H1 (cell line): ENCODE measurements around the gene NRXN3. TPM values are rescaled to one million over a fixed set of nuclear protein-coding genes. Genes with fewer than 3 reads are reported as not detected.

Experiments used
- CTCF ChIA-PET: fragments of 300-600 bp; sonication (Branson Sonifier 250); formaldehyde crosslinking; loops from one replicate; lab custom pipeline; 2021; ENCODE audit not compliant: partially characterized antibody; lab: Charles Lee
- POLR2A ChIA-PET: fragments of 300-600 bp; sonication (Branson Sonifier 250); formaldehyde crosslinking; loops from one replicate; lab custom pipeline; 2021; ENCODE audit warnings: inconsistent platforms; ENCODE audit not compliant: partially characterized antibody; lab: Charles Lee
- DNase-seq, 2 experiments: peaks; one replicate each; pipeline versions ENCODE4 v3.0.0 to v3.0.0-alpha.2; 2010 to 2022; ENCODE audit warnings: low spot score in 2 of 2, low read depth in 1 of 2, mixed read lengths in 1 of 2
- FAIRE-seq: peaks from 2 replicates; lab custom pipeline; 2011; peaks lifted over from hg19 to GRCh38; lab: Jason Lieb, UNC
- H2AFZ ChIP-seq: 2 replicates; pipeline ENCODE4 v1.8.1; 2012; ENCODE audit warnings: low read length, inconsistent platforms
- H2AK5ac ChIP-seq: 2 replicates; pipeline ENCODE4 v1.6.1; 2013; ENCODE audit warnings: low read depth, low read length
- H2BK120ac ChIP-seq: replicated peaks from 2 replicates; pipeline ENCODE3; 2013; ENCODE audit warnings: low read depth, low read length, inconsistent platforms
- H2BK12ac ChIP-seq: 2 replicates; pipeline ENCODE4 v1.6.1; 2013; ENCODE audit warnings: low read depth, low read length
- H2BK15ac ChIP-seq: 2 replicates; pipeline ENCODE4 v1.6.1; 2013; ENCODE audit warnings: low read length
- H2BK20ac ChIP-seq: 2 replicates; pipeline ENCODE4 v1.6.1; 2013; ENCODE audit warnings: low read length
- H2BK5ac ChIP-seq: 2 replicates; pipeline ENCODE4 v1.6.1; 2013; ENCODE audit warnings: low read depth, low read length
- H3K14ac ChIP-seq: 2 replicates; pipeline ENCODE4 v1.6.1; 2013; ENCODE audit warnings: inconsistent platforms; ENCODE audit not compliant: insufficient read length
- H3K18ac ChIP-seq: 2 replicates; pipeline ENCODE4 v1.6.1; 2013; ENCODE audit warnings: low read length; ENCODE audit errors: extremely low read depth
- H3K23ac ChIP-seq: 2 replicates; pipeline ENCODE4 v1.6.1; 2013; ENCODE audit warnings: inconsistent platforms; ENCODE audit not compliant: insufficient read length
- H3K23me2 ChIP-seq: 2 replicates; pipeline ENCODE4 v1.6.1; 2013; ENCODE audit warnings: low read depth, low read length
- H3K27ac ChIP-seq: 2 replicates; pipeline ENCODE4 v1.6.1; 2011; ENCODE audit warnings: low read depth, low read length, inconsistent platforms
- H3K27me3 ChIP-seq, 4 experiments: replicated peaks in 1 of 4; 1 replicate in 1 of 4; 2 replicates in 3 of 4; pipeline versions ENCODE4 v1.6.1 to v1.8.1; 2011 to 2013; ENCODE audit warnings: low read length in 3 of 4, mild to moderate bottlenecking in 3 of 4, inconsistent platforms in 2 of 4, mixed read lengths in 2 of 4, moderate library complexity in 1 of 4; ENCODE audit not compliant: control insufficient read depth in 3 of 4, insufficient read depth in 3 of 4; ENCODE audit errors: extremely low read depth in 1 of 4
- H3K36me3 ChIP-seq, 4 experiments: 2 replicates each; pipeline versions ENCODE4 v1.6.1 to v1.8.1; 2011 to 2013; ENCODE audit warnings: mild to moderate bottlenecking in 4 of 4, low read length in 3 of 4, moderate library complexity in 2 of 4, control low read depth in 1 of 4, inconsistent platforms in 1 of 4; ENCODE audit not compliant: insufficient read depth in 4 of 4, control insufficient read depth in 2 of 4
- H3K4ac ChIP-seq: replicated peaks from 2 replicates; pipeline ENCODE3; 2013; ENCODE audit warnings: low read length, low read depth, mixed read lengths, inconsistent platforms; ENCODE audit not compliant: insufficient read length
- H3K4me1 ChIP-seq, 4 experiments: replicated peaks in 1 of 4; 1 replicate in 1 of 4; 2 replicates in 3 of 4; pipeline versions ENCODE4 v1.6.1 to v1.8.1; 2011 to 2013; ENCODE audit warnings: low read length in 3 of 4, inconsistent platforms in 2 of 4, mixed read lengths in 1 of 4; ENCODE audit not compliant: insufficient read depth in 4 of 4, control insufficient read depth in 3 of 4
- H3K4me2 ChIP-seq, 2 experiments: 2 replicates each; pipeline versions ENCODE4 v1.6.1 to v1.8.1; 2011 to 2013; ENCODE audit warnings: low read depth in 2 of 2, low read length in 2 of 2, control low read depth in 1 of 2, inconsistent platforms in 1 of 2, mild to moderate bottlenecking in 1 of 2; ENCODE audit not compliant: insufficient read depth in 1 of 2
- H3K4me3 ChIP-seq, 4 experiments: fragments of 200-600, 300-600 bp in 1 of 4; sonication (generic), shearing (Covaris generic), sonication (Bioruptor Twin) in 1 of 4; 2 replicates each; pipeline versions ENCODE4 v1.5.1 to v1.8.1; 2011 to 2016; ENCODE audit warnings: low read length in 4 of 4, low read depth in 3 of 4, control low read depth in 2 of 4, inconsistent platforms in 2 of 4, mild to moderate bottlenecking in 2 of 4, mixed read lengths in 1 of 4, moderate library complexity in 1 of 4; ENCODE audit not compliant: insufficient read depth in 2 of 4; ENCODE audit errors: extremely low read depth in 1 of 4
- H3K56ac ChIP-seq: replicated peaks from 2 replicates; pipeline ENCODE3; 2013; ENCODE audit warnings: low read depth, mild to moderate bottlenecking, mixed read lengths, low read length, inconsistent platforms; ENCODE audit not compliant: insufficient read length
- H3K79me1 ChIP-seq: 2 replicates; pipeline ENCODE4 v1.6.1; 2013; ENCODE audit warnings: low read depth, low read length, control low read depth
- H3K79me2 ChIP-seq, 2 experiments: 2 replicates each; pipeline versions ENCODE4 v1.6.1 to v1.8.1; 2012 to 2013; ENCODE audit warnings: low read length in 2 of 2, mild to moderate bottlenecking in 2 of 2, inconsistent platforms in 1 of 2; ENCODE audit not compliant: insufficient read depth in 2 of 2, control insufficient read depth in 1 of 2
- H3K9ac ChIP-seq, 4 experiments: replicated peaks in 1 of 4; 1 replicate in 1 of 4; 2 replicates in 3 of 4; pipeline versions ENCODE4 v1.6.1 to v1.8.1; 2011 to 2013; ENCODE audit warnings: low read depth in 3 of 4, low read length in 3 of 4, control low read depth in 2 of 4, mild to moderate bottlenecking in 2 of 4, moderate library complexity in 2 of 4, inconsistent platforms in 1 of 4; ENCODE audit errors: extremely low read depth in 1 of 4
- H3K9me3 ChIP-seq, 2 experiments: 2 replicates each; pipeline versions ENCODE4 v1.6.1 to v1.8.1; 2012 to 2013; ENCODE audit warnings: mild to moderate bottlenecking in 2 of 2, moderate library complexity in 2 of 2, control low read depth in 1 of 2, inconsistent platforms in 1 of 2, low read depth in 1 of 2, low read length in 1 of 2, mixed read lengths in 1 of 2; ENCODE audit not compliant: insufficient read depth in 2 of 2
- H4K20me1 ChIP-seq, 2 experiments: replicated peaks in 1 of 2; 2 replicates each; pipeline versions ENCODE3 to v1.8.1; 2011 to 2013; ENCODE audit warnings: inconsistent platforms in 2 of 2, low read length in 2 of 2, mild to moderate bottlenecking in 1 of 2; ENCODE audit not compliant: insufficient read depth in 2 of 2, control insufficient read depth in 1 of 2
- H4K5ac ChIP-seq: 2 replicates; pipeline ENCODE4 v1.6.1; 2013; ENCODE audit warnings: low read length, low read depth, mixed read lengths, inconsistent platforms; ENCODE audit not compliant: insufficient read length
- H4K8ac ChIP-seq: 2 replicates; pipeline ENCODE4 v1.8.0; 2013; ENCODE audit warnings: mild to moderate bottlenecking, moderate library complexity, low read length, inconsistent platforms; ENCODE audit not compliant: insufficient read depth; ENCODE audit errors: extremely low read depth
- H4K91ac ChIP-seq: replicated peaks from 2 replicates; pipeline ENCODE3; 2013; ENCODE audit warnings: low read length, mixed read lengths, inconsistent platforms; ENCODE audit not compliant: insufficient read length
- CBX8 ChIP-seq: fragments of 300-800, 300-1000 bp; sonication (generic); IDR thresholded peaks from 2 replicates; pipeline ENCODE4 v1.7.1; 2016; ENCODE audit warnings: low read depth, low read length, borderline replicate concordance
- GABPA ChIP-seq: IDR thresholded peaks from 2 replicates; pipeline ENCODE4 v1.6.1; 2011; ENCODE audit warnings: mild to moderate bottlenecking, low read length, moderate library complexity, borderline replicate concordance; ENCODE audit not compliant: insufficient read depth
- MAX ChIP-seq: IDR thresholded peaks from 2 replicates; pipeline ENCODE4 v1.6.1; 2012; ENCODE audit warnings: inconsistent platforms
- NANOG ChIP-seq: IDR thresholded peaks from 2 replicates; pipeline ENCODE4 v1.6.1; 2011; ENCODE audit warnings: low read length, low read depth, mild to moderate bottlenecking, inconsistent platforms; ENCODE audit not compliant: insufficient read depth, poor library complexity, severe bottlenecking
- NRF1 ChIP-seq: IDR thresholded peaks from 2 replicates; pipeline ENCODE4 v1.6.1; 2011; ENCODE audit warnings: mild to moderate bottlenecking, low read depth, low read length, improper control_type of control experiment
- RBBP5 ChIP-seq: IDR thresholded peaks from 2 replicates; pipeline ENCODE4 v1.7.1; 2012; ENCODE audit warnings: low read depth, mild to moderate bottlenecking, inconsistent platforms, low read length, moderate library complexity, borderline replicate concordance
- SIN3A ChIP-seq, 2 experiments: IDR thresholded peaks in 1 of 2; conservative IDR thresholded peaks in 1 of 2; 2 replicates each; pipeline ENCODE4 v1.6.1; 2011 to 2012; ENCODE audit warnings: low read length in 2 of 2, improper control_type of control experiment in 1 of 2, low read depth in 1 of 2, mild to moderate bottlenecking in 1 of 2
- TAF1 ChIP-seq: IDR thresholded peaks from 2 replicates; pipeline ENCODE4 v1.6.1; 2011; ENCODE audit warnings: mild to moderate bottlenecking, low read depth, low read length
- TCF12 ChIP-seq: IDR thresholded peaks from 2 replicates; pipeline ENCODE4 v1.6.1; 2011; ENCODE audit warnings: low read depth, mild to moderate bottlenecking, low read length
- TEAD4 ChIP-seq: IDR thresholded peaks from 2 replicates; pipeline ENCODE4 v1.6.1; 2012; ENCODE audit warnings: low read depth, low read length, inconsistent platforms, mixed read lengths
- YY1 ChIP-seq: IDR thresholded peaks from 2 replicates; pipeline ENCODE4 v1.6.1; 2011; ENCODE audit warnings: low read depth, mild to moderate bottlenecking, low read length
- WGBS, 2 experiments: shearing (Covaris generic) in 1 of 2; methylation state at CpG; one replicate each; pipeline versions ENCODE4 v1.1.6 to v1.1.7; 2013 to 2015; ENCODE audit warnings: low lambda C conversion rate in 2 of 2, mixed read lengths in 2 of 2, inconsistent platforms in 1 of 2, low coverage in 1 of 2, missing lambda C conversion rate in 1 of 2; ENCODE audit not compliant: insufficient replicate concordance in 2 of 2, insufficient coverage in 1 of 2, insufficient read length in 1 of 2; ENCODE audit errors: extremely low coverage in 1 of 2, missing lambda C conversion rate in 1 of 2; 5-methylcytosine and 5-hydroxymethylcytosine counted together
- polyA plus RNA-seq, 7 experiments: library from polyadenylated mRNA; depleted of rRNA in 3 of 7; stranded (reverse) in 5 of 7; unstranded in 2 of 7; fragments of >200 nt in 5 of 7; fragments of 200-250 nt in 2 of 7; gene quantifications; 1 replicate in 5 of 7; 2 replicates in 1 of 7; 4 replicates in 1 of 7; pipeline versions ENCODE4 v1.2.1 to v1.2.3, GENCODE V29; 2011 to 2013; ENCODE audit warnings: missing spikeins in 2 of 7, mixed read lengths in 2 of 7
- total RNA-seq: library from RNA; stranded (reverse); fragmentation: NEBNext Ultra II Directional; extraction: Animal tissue kit (Norgen Biotek cat#: 25700); gene quantifications from 2 replicates; pipeline ENCODE4 v1.2.1, GENCODE V29; 2021

Gene NRXN3
- total and polyA plus RNA-seq, 2 of the 8 experiments (the other 6 are each of a cell fraction or from before 2014, with no cell fraction given): 2.6 to 4.1 TPM

DNA sequence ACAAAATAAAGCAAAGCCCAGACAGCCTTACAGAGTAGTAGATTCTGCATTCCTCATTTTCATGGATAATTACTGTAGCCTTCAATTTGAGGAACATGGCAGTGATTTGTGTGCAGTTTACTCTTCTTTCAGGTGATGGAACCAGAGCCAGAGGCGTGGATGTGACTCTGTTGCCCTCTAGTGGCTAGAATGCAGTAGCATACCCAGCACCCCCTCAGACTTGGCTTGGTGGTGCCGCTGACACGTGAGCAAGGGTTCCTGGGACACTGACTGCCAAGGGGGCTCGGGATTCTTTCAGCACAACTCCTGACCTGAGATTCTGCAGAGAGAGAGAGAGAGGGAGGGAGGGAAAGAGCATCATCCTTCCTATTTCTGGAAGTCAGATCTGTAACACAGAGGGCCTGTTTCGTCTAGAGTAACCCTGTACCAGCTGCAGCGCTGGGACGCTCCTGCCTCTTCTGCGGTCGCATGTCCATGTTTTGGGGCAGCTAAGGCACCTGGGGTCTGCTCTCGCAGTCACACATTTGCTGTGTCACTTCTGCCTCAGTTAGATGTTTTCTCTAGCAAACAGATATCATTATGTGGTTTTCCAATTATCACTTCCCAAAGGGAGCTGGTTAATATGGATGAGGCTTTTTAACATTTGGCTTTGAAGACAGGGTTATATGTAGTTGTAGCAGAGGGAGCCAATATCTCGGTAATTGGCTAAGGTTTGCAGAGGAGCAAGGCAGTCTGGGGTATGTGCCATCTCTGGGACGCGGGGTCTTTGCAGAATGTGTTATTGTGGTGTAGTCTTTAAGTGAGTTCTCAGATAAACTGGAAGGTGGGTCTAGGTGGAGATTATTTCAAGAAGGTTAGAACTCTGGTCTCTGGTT lies 428.1 kb downstream of the NRXN3 start:
- Histone ChIP-seq H3K4ac (no peak overlapping the region), H3K27me3 (no peaks in the 10 kb centered on the region), H4K20me1 (no peaks in the 10 kb centered on the region), H3K9ac (no peak overlapping the region), H3K9me3 (no peaks in the 10 kb centered on the region), H2BK20ac (no peak overlapping the region), H2BK5ac (no peak overlapping the region), H3K23ac (no peak overlapping the region), H2AFZ (peak overlapping the region; percentile 93), H4K5ac (no peak overlapping the region), H3K4me3 (no peak overlapping the region), H3K79me2 (no peaks in the 10 kb centered on the region), H3K56ac (no peak overlapping the region), H3K4me2 (no peak overlapping the region; a peak in 1 of 4 replicates), H3K14ac (no peak overlapping the region), H3K18ac (no peak overlapping the region), H3K23me2 (no peaks in the 10 kb centered on the region), H2AK5ac (no peak overlapping the region), H4K91ac (no peak overlapping the region), H3K79me1 (no peaks in the 10 kb centered on the region), H4K8ac (no peak overlapping the region), H3K36me3 (no peaks in the 10 kb centered on the region), H3K4me1 (peaks cover 0 to 3% (median 0%) of the 10 kb centered on the region in 4 experiments; a peak in 1 of 7 replicates), H2BK120ac (no peak overlapping the region), H2BK12ac (no peak overlapping the region), H3K27ac (no peak overlapping the region), H2BK15ac (no peak overlapping the region)
- DNase-seq (peak; percentile 53 to 76), FAIRE-seq (peak; percentile 94)
- ChIA-PET POLR2A (no interaction called here), CTCF (interaction anchor here (0.6 to 7.9 kb wide), 42 partner anchors 9 to 808 kb away, joined by 3 to 88 read pairs (median 4); no protein-coding TSS in a partner anchor)
- 62% methylated on average over 13 of the region's 13 CpGs; no CpG with 5 or more reads in 1 of the 2 experiments for WGBS, 2 experiments
- TF ChIP-seq GABPA (no peak), MAX (peak; percentile 79), NANOG (no peak), YY1 (peak; percentile 52; the same call in 1 of the 2 replicates), TCF12 (no peak), RBBP5 (no peak), SIN3A (conservative IDR thresholded peaks at IDR 0.05 in 1 of 2, IDR thresholded peaks at IDR 0.05 in 1 of 2; ENCODE audit: low read depth in 1 of 2, low read length in 2 of 2) (no peak), CBX8 (no peak), TAF1 (no peak), TEAD4 (peak; percentile 100), NRF1 (no peak)
